NCI-H1105 (cell line): ENCODE data around the gene ABCB10.

Experiments
- DNase-seq: peaks from one replicate; lab custom pipeline; 2025; lab: John Stamatoyannopoulos, UW

Gene ABCB10

DNA sequence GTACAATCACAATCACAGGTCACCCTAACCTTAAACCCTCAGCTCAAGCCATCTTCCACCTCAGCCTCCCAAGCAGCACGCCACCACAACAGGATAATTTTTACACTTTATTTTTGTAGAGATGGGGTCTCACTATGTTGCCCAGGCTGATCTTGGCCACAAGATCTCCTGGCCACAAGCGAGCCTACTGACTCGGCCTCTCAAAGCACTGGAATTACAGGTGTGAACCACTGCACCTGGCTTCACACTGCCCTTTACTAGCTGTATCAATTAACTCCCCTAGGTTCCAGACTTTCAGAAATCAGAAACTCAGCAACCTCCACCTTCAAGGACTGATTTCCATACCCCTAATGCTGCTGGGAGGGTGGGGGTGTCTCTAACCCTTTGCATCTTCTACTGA is 87.3 kb downstream of the ABCB10 start:
- DNase-seq = no peak

- no peak for DNase-seq
Measured at GRCh38 chr1:229470406-229471043, 88.0 kb downstream of the ABCB10 start.

- no peak for DNase-seq
Measured at GRCh38 chr1:229466887-229467286, 91.6 kb downstream of the ABCB10 start.
